ENCODE data around the gene OR11L1. TPM values are rescaled to one million over a fixed set of nuclear protein-coding genes. Genes with fewer than 3 reads are reported as not detected.

Gene OR11L1
- total RNA-seq (2014; rRNA removed; shearing (Covaris generic)), result not detected in 2 replicates

- no peak for DNase-seq (ENCODE audit: low spot score)
Measured at GRCh38 chr1:247841796-247842195, at the start of gene OR11L1. Gene OR11L1 (minus strand): TSS chr1:247841896. CDS start chr1:247841896, 0 bp downstream.

- DNase-seq (ENCODE audit: low spot score), result no peak
Measured at GRCh38 chr1:247884797-247885413, 43.2 kb upstream of the OR11L1 start.

- no peak for DNase-seq (ENCODE audit: low spot score)
Measured at GRCh38 chr1:247883346-247883745, 41.6 kb upstream of the OR11L1 start.

- no peak for DNase-seq (ENCODE audit: low spot score)
Measured at GRCh38 chr1:247865416-247865815, 23.7 kb upstream of the OR11L1 start.

- no peak for DNase-seq (ENCODE audit: low spot score)
Measured at GRCh38 chr1:247864644-247865043, 22.9 kb upstream of the OR11L1 start.

GRCh38 chr1:247862756-247863155, 21.1 kb upstream of the OR11L1 start:
- no peak for DNase-seq (ENCODE audit: low spot score)

- DNase-seq (ENCODE audit: low spot score), result no peak
Measured at GRCh38 chr1:247857985-247858619, 16.4 kb upstream of the OR11L1 start.

GRCh38 chr1:247857069-247857984, 15.6 kb upstream of the OR11L1 start, which contains the start of gene TRIM58:
Gene TRIM58 (plus strand): TSS chr1:247857187. CDS start chr1:247857247, 60 bp downstream.
- no peak for DNase-seq (ENCODE audit: low spot score)

GRCh38 chr1:247855911-247856310, 14.2 kb upstream of the OR11L1 start:
- DNase-seq (ENCODE audit: low spot score), result no peak

- no peak for DNase-seq (ENCODE audit: low spot score)
Measured at GRCh38 chr1:247854899-247855545, 13.3 kb upstream of the OR11L1 start.

GRCh38 chr1:247849616-247850015, 7.9 kb upstream of the OR11L1 start:
- no peak for DNase-seq (ENCODE audit: low spot score)

- DNase-seq (ENCODE audit: low spot score), result no peak
Measured at GRCh38 chr1:247848346-247848745, 6.7 kb upstream of the OR11L1 start.

- no peak for DNase-seq (ENCODE audit: low spot score)
Measured at GRCh38 chr1:247845693-247846017, 4.0 kb upstream of the OR11L1 start.

GRCh38 chr1:247845011-247845692, 3.5 kb upstream of the OR11L1 start:
- DNase-seq (ENCODE audit: low spot score), result no peak

- no peak for DNase-seq (ENCODE audit: low spot score)
Measured at GRCh38 chr1:247843411-247843810, 1.7 kb upstream of the OR11L1 start.

- DNase-seq (ENCODE audit: low spot score), result no peak
Measured at GRCh38 chr1:247840818-247841217, 878 bp downstream of the OR11L1 start.

- no peak for DNase-seq (ENCODE audit: low spot score)
Measured at GRCh38 chr1:247833601-247834000, 8.1 kb downstream of the OR11L1 start.

GRCh38 chr1:247829656-247830055, 12.0 kb downstream of the OR11L1 start:
- no peak for DNase-seq (ENCODE audit: low spot score)

GRCh38 chr1:247825362-247825761, 16.3 kb downstream of the OR11L1 start:
- no peak for DNase-seq (ENCODE audit: low spot score)

GRCh38 chr1:247824023-247824422, 17.7 kb downstream of the OR11L1 start, which contains the start of gene OR14A16:
Gene OR14A16 (minus strand): TSS chr1:247824119. CDS start chr1:247815729, 8,390 bp downstream.
- no peak for DNase-seq (ENCODE audit: low spot score)

GRCh38 chr1:247822060-247822459, 19.6 kb downstream of the OR11L1 start:
- no peak for DNase-seq (ENCODE audit: low spot score)
